ENCODE data around the gene DIAPH1.

DNA sequence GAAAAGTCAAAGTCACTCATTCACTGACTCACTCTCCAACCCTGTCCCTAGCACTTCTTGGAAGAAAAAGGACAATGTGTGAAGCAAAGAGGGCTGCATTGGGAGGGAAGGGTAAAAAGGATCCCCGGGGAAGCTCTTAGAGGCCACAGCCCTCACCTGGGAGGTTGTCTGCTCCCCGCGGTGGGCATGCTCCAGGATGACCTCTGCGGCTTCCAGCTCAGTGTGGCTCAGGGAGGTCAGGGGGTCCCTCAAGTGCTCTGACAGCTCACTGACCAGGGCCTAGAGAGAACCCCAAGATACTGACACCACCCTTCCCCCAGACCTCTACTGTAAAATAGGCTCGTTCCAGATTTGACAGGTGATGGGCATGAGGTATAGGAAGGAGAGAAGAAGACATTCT lies 28.4 kb upstream of the DIAPH1 start:
- TF ChIP-seq, protein P1, sequence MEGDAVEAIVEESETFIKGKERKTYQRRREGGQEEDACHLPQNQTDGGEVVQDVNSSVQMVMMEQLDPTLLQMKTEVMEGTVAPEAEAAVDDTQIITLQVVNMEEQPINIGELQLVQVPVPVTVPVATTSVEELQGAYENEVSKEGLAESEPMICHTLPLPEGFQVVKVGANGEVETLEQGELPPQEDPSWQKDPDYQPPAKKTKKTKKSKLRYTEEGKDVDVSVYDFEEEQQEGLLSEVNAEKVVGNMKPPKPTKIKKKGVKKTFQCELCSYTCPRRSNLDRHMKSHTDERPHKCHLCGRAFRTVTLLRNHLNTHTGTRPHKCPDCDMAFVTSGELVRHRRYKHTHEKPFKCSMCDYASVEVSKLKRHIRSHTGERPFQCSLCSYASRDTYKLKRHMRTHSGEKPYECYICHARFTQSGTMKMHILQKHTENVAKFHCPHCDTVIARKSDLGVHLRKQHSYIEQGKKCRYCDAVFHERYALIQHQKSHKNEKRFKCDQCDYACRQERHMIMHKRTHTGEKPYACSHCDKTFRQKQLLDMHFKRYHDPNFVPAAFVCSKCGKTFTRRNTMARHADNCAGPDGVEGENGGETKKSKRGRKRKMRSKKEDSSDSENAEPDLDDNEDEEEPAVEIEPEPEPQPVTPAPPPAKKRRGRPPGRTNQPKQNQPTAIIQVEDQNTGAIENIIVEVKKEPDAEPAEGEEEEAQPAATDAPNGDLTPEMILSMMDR (IDR thresholded peaks at IDR 0.05) = no peak
- no peak for TF ChIP-seq EZH2 (IDR thresholded peaks at IDR 0.05)
- no peak for TF ChIP-seq EZH2phosphoT487 (IDR thresholded peaks at IDR 0.05)

All from neural progenitor cell (in vitro differentiated cells).